HepG2 (cell line): ENCODE measurements around the gene SLC39A10. TPM values are rescaled to one million over a fixed set of nuclear protein-coding genes. Genes with fewer than 3 reads are reported as not detected.

Experiments
- ATAC-seq: fragments of 200-7000 bp; cut with Tn5 transposase; 3 replicates; pipeline ENCODE4 v1.9.1; 2020; ENCODE audit warnings: mild to moderate bottlenecking, moderate library complexity
- BruUV-seq: library from RNA; stranded (reverse); fragments of 400-500 nt; replicated peaks from 2 replicates; lab custom pipeline; 2021; lab: Mats Ljungman, UMichigan
- CTCF ChIA-PET: fragments of 300-600 bp; formaldehyde crosslinking; extraction: SDS; loops from one replicate; lab custom pipeline; 2021; ENCODE audit warnings: low total read pairs, inconsistent platforms, low intra/inter-chr PET ratio; lab: Yijun Ruan, JAX
- POLR2A ChIA-PET: fragments of 350-600 bp; sonication (Branson Sonifier 250); formaldehyde crosslinking; loops from one replicate; lab custom pipeline; 2020; ENCODE audit warnings: antibody characterized with exemption, inconsistent platforms; lab: Yijun Ruan, JAX
- DNase-seq: peaks from one replicate; pipeline ENCODE4 v3.0.0-alpha.2; 2015; ENCODE audit warnings: low spot score
- FAIRE-seq: peaks from 3 replicates; lab custom pipeline; 2011; peaks lifted over from hg19 to GRCh38; lab: Jason Lieb, UNC
- H2AFZ ChIP-seq: one replicate; pipeline ENCODE4 v1.6.1; 2011; ENCODE audit warnings: low read length, inconsistent platforms
- H3K27ac ChIP-seq: fragments of 300-600 bp; 3 replicates; pipeline ENCODE4 v1.8.0; 2011; ENCODE audit warnings: mixed run types, mild to moderate bottlenecking, mixed read lengths, low read length, inconsistent platforms; ENCODE audit not compliant: insufficient read depth; ENCODE audit errors: extremely low read length
- H3K27me3 ChIP-seq, 2 experiments: fragments of 200-600 bp in 1 of 2; 2 replicates in 1 of 2; 3 replicates in 1 of 2; pipeline versions ENCODE4 v1.6.0 to v1.8.0; 2011; ENCODE audit warnings: low read length in 2 of 2, mild to moderate bottlenecking in 2 of 2, moderate library complexity in 2 of 2, inconsistent platforms in 1 of 2; ENCODE audit not compliant: insufficient read depth in 2 of 2, control insufficient read depth in 1 of 2
- H3K36me3 ChIP-seq, 2 experiments: fragments of 200-600 bp in 1 of 2; replicated peaks in 1 of 2; 2 replicates in 1 of 2; 3 replicates in 1 of 2; pipeline versions ENCODE4 v1.5.1 to v1.8.0; 2011; ENCODE audit warnings: low read length in 2 of 2, inconsistent platforms in 1 of 2; ENCODE audit not compliant: insufficient read depth in 2 of 2, control insufficient read depth in 1 of 2
- H3K4me1 ChIP-seq: 2 replicates; pipeline ENCODE4 v1.5.1; 2012; ENCODE audit warnings: low read length, inconsistent platforms; ENCODE audit not compliant: insufficient read depth
- H3K4me2 ChIP-seq: 2 replicates; pipeline ENCODE4 v1.6.0; 2011; ENCODE audit warnings: low read depth, low read length, inconsistent platforms
- H3K4me3 ChIP-seq, 3 experiments: fragments of 200-600 bp in 1 of 3; sonication (generic), shearing (Covaris generic) in 1 of 3; replicated peaks in 1 of 3; 2 replicates each; pipeline ENCODE4 v1.5.1; 2011 to 2016; ENCODE audit warnings: low read length in 3 of 3, inconsistent platforms in 2 of 3, low read depth in 2 of 3, mild to moderate bottlenecking in 2 of 3, control low read depth in 1 of 3, mixed read lengths in 1 of 3; ENCODE audit not compliant: insufficient read depth in 1 of 3
- H3K79me2 ChIP-seq: one replicate; pipeline ENCODE4 v1.6.1; 2011; ENCODE audit warnings: low read length, inconsistent platforms; ENCODE audit not compliant: insufficient read depth
- H3K9ac ChIP-seq: 2 replicates; pipeline ENCODE4 v1.6.0; 2011; ENCODE audit warnings: mild to moderate bottlenecking, low read depth, low read length, inconsistent platforms; ENCODE audit not compliant: insufficient read depth
- H3K9me3 ChIP-seq: 2 replicates; pipeline ENCODE4 v1.5.1; 2012; ENCODE audit warnings: mild to moderate bottlenecking, low read length
- H4K20me1 ChIP-seq: 2 replicates; pipeline ENCODE4 v1.6.0; 2011; ENCODE audit warnings: inconsistent platforms, mild to moderate bottlenecking, low read length, moderate library complexity; ENCODE audit not compliant: insufficient read depth
- JUNB ChIP-seq: sonication (generic); formaldehyde crosslinking; IDR thresholded peaks from 2 replicates; pipeline ENCODE4 v1.8.0; 2022; ENCODE audit warnings: missing genetic modification reagents, mild to moderate bottlenecking, borderline replicate concordance
- NFIC ChIP-seq: IDR thresholded peaks from 2 replicates; pipeline ENCODE4 v1.6.1; 2012; ENCODE audit warnings: mild to moderate bottlenecking, low read length, inconsistent platforms
- PPARG ChIP-seq: conservative IDR thresholded peaks from 2 replicates; pipeline ENCODE4 v1.6.1; 2016; ENCODE audit warnings: missing biosample characterization, missing genetic modification reagents
- ZFP36L1 ChIP-seq: sonication (generic); formaldehyde crosslinking; IDR thresholded peaks from 2 replicates; pipeline ENCODE4 v1.8.0; 2022; ENCODE audit warnings: mild to moderate bottlenecking, missing genetic modification reagents, moderate library complexity
- WGBS: methylation state at CpG from one replicate; pipeline ENCODE4 v1.1.6; 2017; ENCODE audit warnings: low lambda C conversion rate; 5-methylcytosine and 5-hydroxymethylcytosine counted together
- in situ Hi-C: cut with HindIII; loops from 2 replicates; pipeline ENCODE4 v1.10.0; 2017; ENCODE audit warnings: low pct_unique_long_range_greater_than_20kb; ENCODE audit not compliant: extremely low pct_ligation_motif_present
- intact Hi-C: fragments of 100-400 bp; cut with micrococcal nuclease; formaldehyde crosslinking; loops from one replicate; pipeline ENCODE4 v1.10.0; 2022; ENCODE audit not compliant: unreplicated experiment
- polyA plus RNA-seq, 8 experiments: library from polyadenylated mRNA; depleted of rRNA in 3 of 8; stranded (reverse) in 7 of 8; unstranded in 1 of 8; fragments of >200 nt; fragmentation: Illumina TruSeq in 4 of 8; extraction: Trizol in 4 of 8; gene quantifications; 2 replicates each; pipeline versions ENCODE4 v1.2.1 to v1.2.3, GENCODE V29; 2011 to 2016; ENCODE audit warnings: low read depth in 4 of 8, missing spikeins in 1 of 8, mixed read lengths in 1 of 8; ENCODE audit not compliant: insufficient read depth in 1 of 8
- total RNA-seq, 5 experiments: library from RNA; depleted of rRNA; stranded (reverse); fragments of >200 nt; fragmentation: Illumina TruSeq; extraction: Trizol; gene quantifications; 2 replicates each; pipeline ENCODE4 v1.2.3, GENCODE V29; 2016; ENCODE audit warnings: low read depth in 1 of 5
- TF ChIP-seq, protein P1 (sequence below): sonication (generic); formaldehyde crosslinking; IDR thresholded peaks from 2 replicates; pipeline ENCODE4 v1.5.0; 2020; ENCODE audit warnings: mild to moderate bottlenecking, missing genetic modification reagents, borderline replicate concordance

The SLC39A10 gene
- total and polyA plus RNA-seq, 2 of the 13 experiments (the other 11 are each of a cell fraction or from before 2014, with no cell fraction given): 13.2 to 21.0 TPM

DNA sequence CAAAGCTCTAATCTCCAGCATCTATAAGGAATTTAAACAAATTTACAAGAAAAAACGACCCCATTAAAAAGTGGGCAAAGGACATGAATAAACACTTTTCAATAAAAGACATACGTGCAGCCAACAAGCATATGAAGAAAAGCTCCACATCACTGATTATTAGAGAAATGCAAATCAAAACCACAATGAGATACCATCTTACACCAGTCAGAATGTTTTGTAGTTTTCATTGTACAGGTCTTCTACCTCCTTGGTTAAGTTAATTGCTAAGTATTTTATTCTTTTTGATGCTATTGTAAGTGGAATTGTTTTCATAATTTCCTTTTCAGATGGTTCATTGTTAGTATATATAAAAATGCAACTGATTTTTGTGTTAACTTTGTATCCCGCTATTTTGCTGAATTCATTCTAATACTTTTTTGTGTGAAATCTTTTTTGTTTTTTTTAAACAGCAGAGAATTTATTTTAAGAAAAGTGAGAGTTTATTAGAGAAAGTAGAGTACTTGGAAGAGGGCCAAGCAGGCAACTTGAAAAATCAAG is 40.7 kb downstream of the SLC39A10 start:
- Histone ChIP-seq H3K9me3 (peaks cover 10% of the 10 kb centered on the region), H3K4me3 (no peak overlapping the region), H3K36me3 (no peaks in the 10 kb centered on the region), H2AFZ (no peak overlapping the region), H3K4me1 (no peaks in the 10 kb centered on the region), H3K79me2 (no peaks in the 10 kb centered on the region), H3K27ac (no peak overlapping the region), H3K9ac (no peak overlapping the region), H4K20me1 (no peaks in the 10 kb centered on the region), H3K27me3 (no peaks in the 10 kb centered on the region), H3K4me2 (no peak overlapping the region)
- CTCF ChIA-PET: no interaction called here
- no TSS peak for BruUV-seq
- WGBS: 70% methylated on average over 3 of the region's 3 CpGs
- FAIRE-seq (no peak), ATAC-seq (no peak), DNase-seq (no peak)
- in situ Hi-C loops (no loop called here), intact Hi-C loops (no loop called here)
- no peak for TF ChIP-seq JUNB
- TF ChIP-seq, protein P1, sequence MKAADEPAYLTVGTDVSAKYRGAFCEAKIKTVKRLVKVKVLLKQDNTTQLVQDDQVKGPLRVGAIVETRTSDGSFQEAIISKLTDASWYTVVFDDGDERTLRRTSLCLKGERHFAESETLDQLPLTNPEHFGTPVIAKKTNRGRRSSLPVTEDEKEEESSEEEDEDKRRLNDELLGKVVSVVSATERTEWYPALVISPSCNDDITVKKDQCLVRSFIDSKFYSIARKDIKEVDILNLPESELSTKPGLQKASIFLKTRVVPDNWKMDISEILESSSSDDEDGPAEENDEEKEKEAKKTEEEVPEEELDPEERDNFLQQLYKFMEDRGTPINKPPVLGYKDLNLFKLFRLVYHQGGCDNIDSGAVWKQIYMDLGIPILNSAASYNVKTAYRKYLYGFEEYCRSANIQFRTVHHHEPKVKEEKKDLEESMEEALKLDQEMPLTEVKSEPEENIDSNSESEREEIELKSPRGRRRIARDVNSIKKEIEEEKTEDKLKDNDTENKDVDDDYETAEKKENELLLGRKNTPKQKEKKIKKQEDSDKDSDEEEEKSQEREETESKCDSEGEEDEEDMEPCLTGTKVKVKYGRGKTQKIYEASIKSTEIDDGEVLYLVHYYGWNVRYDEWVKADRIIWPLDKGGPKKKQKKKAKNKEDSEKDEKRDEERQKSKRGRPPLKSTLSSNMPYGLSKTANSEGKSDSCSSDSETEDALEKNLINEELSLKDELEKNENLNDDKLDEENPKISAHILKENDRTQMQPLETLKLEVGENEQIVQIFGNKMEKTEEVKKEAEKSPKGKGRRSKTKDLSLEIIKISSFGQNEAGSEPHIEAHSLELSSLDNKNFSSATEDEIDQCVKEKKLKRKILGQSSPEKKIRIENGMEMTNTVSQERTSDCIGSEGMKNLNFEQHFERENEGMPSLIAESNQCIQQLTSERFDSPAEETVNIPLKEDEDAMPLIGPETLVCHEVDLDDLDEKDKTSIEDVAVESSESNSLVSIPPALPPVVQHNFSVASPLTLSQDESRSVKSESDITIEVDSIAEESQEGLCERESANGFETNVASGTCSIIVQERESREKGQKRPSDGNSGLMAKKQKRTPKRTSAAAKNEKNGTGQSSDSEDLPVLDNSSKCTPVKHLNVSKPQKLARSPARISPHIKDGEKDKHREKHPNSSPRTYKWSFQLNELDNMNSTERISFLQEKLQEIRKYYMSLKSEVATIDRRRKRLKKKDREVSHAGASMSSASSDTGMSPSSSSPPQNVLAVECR (CRISPR knock-in tag): no peak
- no peak for TF ChIP-seq ZFP36L1 (CRISPR knock-in tag)
- TF ChIP-seq PPARG: no peak
- TF ChIP-seq NFIC: no peak
- POLR2A ChIA-PET: no interaction called here
